NCI-H526 (cell line): ENCODE data around the gene KIAA1755.
"Not testable (repeated sequence)": the region's sequence is repeated elsewhere in the genome, so short reads cannot be mapped to it uniquely, and the experiment has no call there.

Experiments used
- DNase-seq, 2 experiments: peaks; one replicate each; lab custom pipeline; 2025; lab: John Stamatoyannopoulos, UW

KIAA1755 gene

GRCh38 chr20:38260025-38260377 is 534 bp downstream of the KIAA1755 start:
- DNase-seq = no peak

DNA sequence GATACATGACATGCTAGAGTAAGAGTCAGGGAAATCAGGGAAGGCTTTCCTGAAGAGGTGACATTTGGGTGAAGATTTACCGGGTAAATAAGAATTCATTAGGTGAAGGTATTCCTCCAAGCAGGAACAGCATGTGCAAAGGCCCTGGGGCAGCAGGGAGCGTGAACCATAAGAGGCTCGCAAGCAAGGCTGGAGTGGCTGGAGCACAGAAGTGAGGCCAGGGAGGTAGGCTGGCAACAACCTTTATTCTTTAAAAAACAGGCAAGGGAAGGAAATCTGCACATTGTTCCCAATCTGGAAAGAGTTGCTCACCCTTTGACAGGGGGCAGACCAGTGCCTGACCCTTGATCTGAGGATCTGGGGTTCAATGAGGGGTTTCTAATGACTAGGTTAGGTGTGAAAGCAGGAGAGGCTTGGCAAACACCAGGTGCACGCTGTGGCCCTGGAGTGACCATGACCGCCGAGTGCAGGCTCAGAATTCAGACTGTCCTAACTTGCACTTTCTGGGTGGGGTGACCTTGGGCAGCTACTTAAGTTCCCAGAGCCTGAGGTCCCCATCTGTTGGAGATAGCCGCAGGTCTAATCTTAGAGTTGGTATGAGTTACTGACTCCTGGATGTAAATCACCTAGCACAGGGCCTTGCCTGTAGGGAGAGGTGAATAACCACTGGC is 1.9 kb downstream of the KIAA1755 start:
- DNase-seq = no peak

DNA sequence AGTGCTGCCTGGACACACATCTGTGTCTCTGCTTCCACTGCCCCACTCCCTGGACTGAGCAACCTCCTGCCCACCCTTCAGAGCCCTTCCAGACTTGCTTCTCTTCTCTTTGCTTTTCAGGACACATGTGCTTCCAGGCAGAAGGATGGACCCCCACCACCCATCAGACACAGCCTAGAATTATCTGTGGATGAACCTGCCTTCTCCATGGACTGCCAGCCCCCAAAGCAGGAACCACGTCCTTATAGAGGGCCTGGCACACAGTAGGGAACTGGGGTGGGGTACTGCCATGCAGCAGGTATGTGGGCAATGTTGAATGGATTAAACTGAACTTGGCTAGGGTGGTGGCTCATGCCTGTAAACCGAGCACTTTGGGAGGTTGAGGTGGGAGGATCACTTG is 3.6 kb downstream of the KIAA1755 start:
- DNase-seq = no peak

DNA sequence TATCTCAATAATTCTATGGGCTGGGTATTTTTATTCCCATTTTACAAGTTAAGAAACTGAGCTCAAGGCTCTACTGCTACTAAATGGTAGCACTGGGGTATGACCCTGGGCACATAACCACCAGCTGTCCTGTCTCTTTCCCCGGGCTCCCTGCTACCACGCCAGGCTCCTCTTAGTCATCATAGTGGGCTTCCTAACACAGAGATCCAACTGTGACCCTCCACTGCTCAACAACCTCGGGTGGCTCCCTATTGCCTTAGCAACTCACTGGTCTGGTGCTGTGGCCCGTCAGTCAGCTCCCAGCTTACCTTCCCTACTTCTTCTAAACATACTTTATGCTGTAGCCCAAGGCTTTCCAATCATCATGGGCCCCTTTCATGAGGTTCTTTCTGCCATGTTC is 4.5 kb downstream of the KIAA1755 start:
- no peak for DNase-seq

DNA sequence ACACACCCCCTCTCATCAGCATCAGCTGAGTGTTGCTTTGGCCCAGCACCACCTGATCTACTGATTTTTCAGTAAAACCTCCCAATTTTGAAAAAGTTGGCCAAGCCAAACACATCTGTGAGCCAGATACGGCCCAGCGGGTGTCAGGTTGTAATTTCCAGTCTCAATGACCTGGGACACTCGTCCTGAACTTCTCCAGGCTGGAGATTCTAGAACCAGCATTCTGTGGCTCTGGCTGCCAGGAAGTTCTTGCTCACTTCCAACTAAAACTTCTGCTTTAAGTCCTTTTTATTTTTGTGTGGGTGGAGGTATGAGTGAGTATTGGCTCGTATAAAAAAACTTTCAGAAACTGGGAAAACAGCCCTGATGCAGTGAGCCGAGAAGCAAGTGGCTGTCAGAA is 5.1 kb downstream of the KIAA1755 start:
- DNase-seq = no peak

- DNase-seq = not testable (repeated sequence)
Measured at GRCh38 chr20:38254621-38255020, 5.9 kb downstream of the KIAA1755 start.

- DNase-seq = no peak
Measured at GRCh38 chr20:38253571-38253970, 7.0 kb downstream of the KIAA1755 start.

- DNase-seq = no peak
Measured at GRCh38 chr20:38252292-38253288, 7.9 kb downstream of the KIAA1755 start.

DNA sequence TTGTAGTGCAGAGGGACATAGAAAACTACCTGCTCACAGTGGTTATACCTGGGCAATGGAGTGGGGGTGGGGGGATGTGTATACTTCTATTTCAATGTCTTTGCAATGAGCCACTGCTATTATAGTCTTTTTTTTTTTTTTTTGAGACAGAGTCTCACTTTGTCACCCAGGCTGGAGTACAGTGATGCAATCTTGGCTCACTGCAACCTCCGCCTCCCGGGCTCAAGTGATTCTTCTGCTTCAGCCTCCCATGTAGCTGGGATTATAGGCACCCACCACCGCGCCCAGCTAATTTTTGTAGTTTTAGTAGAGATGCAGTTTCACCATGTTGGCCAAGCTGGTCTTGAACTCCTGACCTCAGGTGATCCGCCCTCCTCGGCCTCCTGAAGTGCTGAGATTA is 9.1 kb downstream of the KIAA1755 start:
- not testable (repeated sequence) for DNase-seq

GRCh38 chr20:38250609-38251008 is 9.9 kb downstream of the KIAA1755 start:
- DNase-seq = peak; percentile 20 to 45

DNA sequence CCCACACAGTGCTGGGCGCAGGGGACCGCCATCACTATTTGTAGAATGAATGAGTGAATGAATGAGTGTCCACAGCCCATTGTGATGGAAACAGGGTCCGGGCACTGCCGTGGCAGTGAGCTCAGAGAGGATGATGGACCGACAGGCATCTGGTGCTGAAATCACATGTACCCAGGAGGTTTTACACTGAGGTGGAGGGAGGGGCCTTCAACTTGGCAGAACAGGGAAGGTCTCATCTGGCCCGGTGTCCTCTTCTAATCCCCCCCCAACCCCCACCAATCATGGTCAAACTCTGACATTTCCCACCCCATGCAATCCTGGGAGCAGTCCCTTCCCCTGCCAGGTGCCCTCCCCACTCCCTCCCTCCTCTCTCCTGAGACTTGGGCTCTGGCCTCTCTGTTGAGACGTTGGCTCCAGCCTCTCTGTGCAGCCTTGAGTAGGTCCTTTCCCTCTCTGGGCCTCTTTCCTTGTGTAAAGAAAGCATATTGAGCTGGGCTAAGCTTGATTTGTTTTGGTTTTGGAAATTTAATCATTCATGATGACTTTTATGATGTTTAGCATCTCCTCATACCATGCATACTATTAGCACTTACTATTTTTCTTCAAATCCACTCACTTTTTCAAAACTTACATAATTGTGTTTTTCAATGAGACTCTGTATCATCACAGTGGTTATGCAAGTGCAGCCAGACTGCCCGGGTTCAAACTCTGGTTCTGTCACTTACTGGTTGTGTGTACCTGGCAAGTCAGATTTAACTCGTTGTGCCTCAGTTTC is 10.8 kb downstream of the KIAA1755 start:
- DNase-seq = no peak

DNA sequence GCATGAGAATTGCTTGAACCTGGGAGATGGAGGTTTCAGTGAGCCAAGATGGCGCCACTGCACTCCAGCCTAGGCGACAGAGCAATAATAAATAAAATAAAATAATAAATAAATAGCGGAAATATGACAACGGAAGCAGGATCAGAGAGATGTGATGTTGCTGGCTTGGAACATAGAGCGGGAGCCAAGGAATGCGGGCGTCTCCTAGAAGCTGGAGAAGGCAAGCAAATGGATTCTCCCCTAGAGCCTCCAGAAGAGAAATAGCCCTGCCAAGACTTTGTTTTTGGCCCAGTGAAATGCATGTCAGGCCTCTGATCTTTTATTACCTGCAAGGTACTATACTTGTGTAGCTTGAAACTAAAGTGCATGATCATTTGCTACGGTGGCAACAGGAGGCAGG is 12.4 kb downstream of the KIAA1755 start:
- no peak for DNase-seq

GRCh38 chr20:38247725-38248124 is 12.8 kb downstream of the KIAA1755 start:
- DNase-seq = not testable (repeated sequence)

DNA sequence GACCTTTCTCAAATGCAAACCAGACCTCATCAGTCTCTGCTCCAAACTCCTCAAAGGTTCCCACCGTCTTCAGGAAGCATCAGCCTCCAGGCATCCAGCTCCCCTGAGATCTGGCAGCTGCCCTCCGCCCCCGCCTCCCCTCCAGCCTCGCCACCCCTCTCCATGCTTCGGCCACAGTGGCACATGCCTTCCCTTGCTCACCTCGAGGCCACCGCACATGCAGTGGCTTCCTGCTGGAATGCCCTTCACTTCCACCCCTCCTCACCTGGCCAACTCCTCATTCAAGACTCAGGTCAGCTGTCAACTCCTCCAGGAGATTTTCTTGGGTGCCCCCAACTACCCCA is 13.4 kb downstream of the KIAA1755 start:
- DNase-seq = no peak

- no peak for DNase-seq
Measured at GRCh38 chr20:38246357-38247165, 14.0 kb downstream of the KIAA1755 start.

DNA sequence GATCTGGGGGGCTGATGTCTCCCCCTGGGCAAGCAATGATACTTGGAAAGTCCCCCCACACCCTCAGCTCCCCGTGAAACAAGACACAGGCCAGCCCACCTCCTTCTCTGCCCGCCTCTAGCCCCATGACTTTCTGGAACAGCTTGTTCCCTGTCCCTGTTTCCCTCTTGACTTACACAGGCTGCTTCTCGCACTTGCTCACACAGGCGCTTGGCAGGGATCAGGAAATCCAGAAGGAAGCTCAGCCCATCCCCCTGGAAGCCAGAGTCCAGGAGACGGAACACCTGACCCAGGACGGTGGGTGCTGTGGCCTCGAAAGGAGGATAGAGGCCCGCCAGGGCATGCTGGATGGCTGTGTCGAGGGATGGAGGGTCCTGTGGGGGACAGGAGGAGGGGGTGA is 14.8 kb downstream of the KIAA1755 start:
- no peak for DNase-seq

DNA sequence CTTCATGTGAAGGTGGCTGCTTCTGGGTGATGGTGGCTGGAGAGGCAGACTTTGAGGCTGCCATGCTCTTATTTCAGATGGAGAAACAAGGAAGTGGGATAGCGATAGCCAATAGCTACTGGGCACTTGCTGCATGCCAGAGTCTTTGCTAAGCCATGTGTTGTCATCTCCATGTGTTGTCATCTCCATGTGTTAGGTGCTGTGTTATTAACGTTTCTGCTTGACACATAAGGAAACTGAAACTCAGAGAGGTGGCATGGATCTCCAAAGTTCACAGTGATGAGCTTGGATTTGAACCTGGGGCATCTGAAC is 16.9 kb downstream of the KIAA1755 start:
- no peak for DNase-seq

GRCh38 chr20:38242848-38243708 is 17.5 kb downstream of the KIAA1755 start:
- peak in 1 of 2 experiments; percentile 21 for DNase-seq

DNA sequence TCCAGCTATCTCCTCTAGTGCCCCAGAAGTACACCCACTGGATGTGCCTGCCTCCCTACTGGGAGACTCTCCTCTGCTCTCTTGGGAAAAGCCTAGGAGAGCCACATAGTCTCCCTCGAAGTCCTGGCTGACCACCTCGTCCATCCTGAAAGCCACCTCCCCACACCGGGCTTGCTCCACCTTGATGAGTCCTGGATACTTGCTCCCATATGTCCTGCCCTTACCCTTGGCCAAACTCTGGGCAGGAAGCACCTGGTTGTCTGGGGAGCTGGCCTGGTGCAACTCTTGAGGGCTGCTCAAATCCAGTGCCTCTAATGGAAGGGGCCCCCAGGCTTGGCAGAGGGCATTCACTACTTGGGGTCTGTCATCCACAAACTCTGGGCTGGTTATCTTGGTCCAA is 19.3 kb downstream of the KIAA1755 start:
- no peak for DNase-seq

DNA sequence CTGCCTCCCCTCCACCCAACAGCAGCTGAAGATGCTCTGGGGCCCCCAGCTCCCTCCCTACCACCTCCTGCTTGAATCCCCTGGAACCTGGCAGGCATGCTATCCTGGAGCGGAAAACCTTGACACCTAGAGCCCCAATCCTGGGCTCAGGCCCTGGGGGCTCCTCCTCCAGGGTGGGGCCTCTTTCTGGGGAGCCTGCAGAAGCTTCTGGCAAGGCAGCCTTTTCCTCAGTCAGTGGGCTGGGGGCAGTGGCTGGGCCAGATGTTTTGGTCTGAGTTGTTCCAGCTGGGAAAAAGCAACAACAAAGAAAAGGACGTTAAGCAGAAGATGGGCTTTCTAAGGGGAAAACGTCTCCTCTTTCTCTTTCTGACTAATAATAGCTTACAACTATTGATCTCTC is 21.1 kb downstream of the KIAA1755 start:
- DNase-seq = no peak

- DNase-seq = no peak
Measured at GRCh38 chr20:38238829-38239228, 21.7 kb downstream of the KIAA1755 start.
